ENCODE results near the gene ZNF318. TPM values are rescaled to one million over a fixed set of nuclear protein-coding genes. Genes with fewer than 3 reads are reported as not detected.

The ZNF318 gene
- total and polyA plus RNA-seq, 10 of the 15 experiments (the other 5 are each of a cell fraction or from before 2014, with no cell fraction given), result 3.4 to 79.8 (median 13.7) TPM

- TF ChIP-seq SRF (IDR thresholded peaks at IDR 0.05; ENCODE audit: low read depth in 2 of 2, low read length in 2 of 2) (no peak), HSF1 (IDR thresholded peaks at IDR 0.05; ENCODE audit: low read depth, low read length) (no peak), TCF3 (IDR thresholded peaks at IDR 0.05; ENCODE audit: borderline replicate concordance, insufficient read depth, low read depth, low read length) (no peak), E2F4 (IDR thresholded peaks at IDR 0.05; ENCODE audit: low read depth, low read length) (no peak), ZZZ3 (IDR thresholded peaks at IDR 0.05; ENCODE audit: control insufficient read depth, insufficient read length, low read depth) (no peak), CHD2 (IDR thresholded peaks at IDR 0.05; ENCODE audit: borderline replicate concordance, low read depth, low read length) (no peak)
These were observed 82.9 kb downstream of the ZNF318 start (continued) for GRCh38 chr6:43286456-43286979.

Small RNA genes within 50 kb of the gene (small RNA-seq; reads per million reads assigned to genes)
- gene AL590383.1 (not detected), gene RPL12P47 (not detected)

Other genes with a start within 250 kb of the ZNF318 start
Only the 7 nearest of the 14 such genes appear.
- 125 and 131 TPM in 2 replicates for gene DNPH1, start 140.2 kb downstream of the ZNF318 start, total RNA-seq (2014; rRNA removed)
- gene DNPH1, start 140.2 kb downstream of the ZNF318 start, total RNA-seq (2014; rRNA removed; fragmentation: Illumina TruSeq; extraction: Trizol), result 29.0 and 35.0 TPM in 2 replicates
- 73.2 and 76.6 TPM in 2 replicates for gene DNPH1, start 140.2 kb downstream of the ZNF318 start, total RNA-seq (2021)
- gene DNPH1, start 140.2 kb downstream of the ZNF318 start, polyA plus RNA-seq (2011; rRNA removed), result 42.9 and 62.2 TPM in 2 replicates
- 6.1 and 16.9 TPM in 2 replicates for gene DNPH1, start 140.2 kb downstream of the ZNF318 start, polyA plus RNA-seq (2014; fragmentation: Illumina TruSeq; extraction: Trizol)
- gene DNPH1, start 140.2 kb downstream of the ZNF318 start, polyA plus RNA-seq (2014; fragmentation: Nextera tagmentation; extraction: Ambion mirVana), result 10 to 100 TPM in 1 of 2 experiments, 1 to 10 TPM in 1; 7.0 to 16.5 TPM
- gene DNPH1, start 140.2 kb downstream of the ZNF318 start, polyA plus RNA-seq (2014; rRNA removed), result 136 and 169 TPM in 2 replicates
- 100 to 1,000 TPM; 105 to 117 TPM for gene DNPH1, start 140.2 kb downstream of the ZNF318 start, polyA plus RNA-seq (2016; fragmentation: Nextera tagmentation; extraction: Ambion mirVana)
- gene TTBK1, start 126.2 kb downstream of the ZNF318 start, total RNA-seq (2014; rRNA removed), result under 0.01 TPM in 1 of 2 replicates, not detected in the other
- gene TTBK1, start 126.2 kb downstream of the ZNF318 start, total RNA-seq (2014; rRNA removed; fragmentation: Illumina TruSeq; extraction: Trizol), result not detected in 2 replicates
- gene TTBK1, start 126.2 kb downstream of the ZNF318 start, total RNA-seq (2021), result not detected in 2 replicates
- gene TTBK1, start 126.2 kb downstream of the ZNF318 start, polyA plus RNA-seq (2011; rRNA removed), result 0.09 and 0.27 TPM in 2 replicates
- not detected in 2 replicates for gene TTBK1, start 126.2 kb downstream of the ZNF318 start, polyA plus RNA-seq (2014; fragmentation: Illumina TruSeq; extraction: Trizol)
- gene TTBK1, start 126.2 kb downstream of the ZNF318 start, polyA plus RNA-seq (2014; fragmentation: Nextera tagmentation; extraction: Ambion mirVana), result not detected
- 0.05 and 0.06 TPM in 2 replicates for gene TTBK1, start 126.2 kb downstream of the ZNF318 start, polyA plus RNA-seq (2014; rRNA removed)
- gene TTBK1, start 126.2 kb downstream of the ZNF318 start, polyA plus RNA-seq (2016; fragmentation: Nextera tagmentation; extraction: Ambion mirVana), result not detected
- gene SLC22A7, start 71.4 kb downstream of the ZNF318 start, total RNA-seq (2014; rRNA removed), result not detected in 2 replicates
- not detected in 2 replicates for gene SLC22A7, start 71.4 kb downstream of the ZNF318 start, total RNA-seq (2014; rRNA removed; fragmentation: Illumina TruSeq; extraction: Trizol)
- 0.31 TPM in 1 of 2 replicates, not detected in the other for gene SLC22A7, start 71.4 kb downstream of the ZNF318 start, total RNA-seq (2021)
- gene SLC22A7, start 71.4 kb downstream of the ZNF318 start, polyA plus RNA-seq (2011; rRNA removed), result not detected in 2 replicates
- not detected in 2 replicates for gene SLC22A7, start 71.4 kb downstream of the ZNF318 start, polyA plus RNA-seq (2014; fragmentation: Illumina TruSeq; extraction: Trizol)
- gene SLC22A7, start 71.4 kb downstream of the ZNF318 start, polyA plus RNA-seq (2014; fragmentation: Nextera tagmentation; extraction: Ambion mirVana), result not detected
- not detected in 2 replicates for gene SLC22A7, start 71.4 kb downstream of the ZNF318 start, polyA plus RNA-seq (2014; rRNA removed)
- gene SLC22A7, start 71.4 kb downstream of the ZNF318 start, polyA plus RNA-seq (2016; fragmentation: Nextera tagmentation; extraction: Ambion mirVana), result under 1 TPM in 1 of 2 experiments, not detected in 1; 0.08 TPM
- 1.6 and 2.5 TPM in 2 replicates for gene CRIP3, start 60.8 kb downstream of the ZNF318 start, total RNA-seq (2014; rRNA removed)
- 1.7 and 1.8 TPM in 2 replicates for gene CRIP3, start 60.8 kb downstream of the ZNF318 start, total RNA-seq (2014; rRNA removed; fragmentation: Illumina TruSeq; extraction: Trizol)
- 1.6 and 2.2 TPM in 2 replicates for gene CRIP3, start 60.8 kb downstream of the ZNF318 start, total RNA-seq (2021)
- 6.4 and 9.2 TPM in 2 replicates for gene CRIP3, start 60.8 kb downstream of the ZNF318 start, polyA plus RNA-seq (2011; rRNA removed)
- gene CRIP3, start 60.8 kb downstream of the ZNF318 start, polyA plus RNA-seq (2014; fragmentation: Illumina TruSeq; extraction: Trizol), result 1.8 and 2.8 TPM in 2 replicates
- 1 to 10 TPM; 1.7 to 2.3 TPM for gene CRIP3, start 60.8 kb downstream of the ZNF318 start, polyA plus RNA-seq (2014; fragmentation: Nextera tagmentation; extraction: Ambion mirVana)
- gene CRIP3, start 60.8 kb downstream of the ZNF318 start, polyA plus RNA-seq (2014; rRNA removed), result 2.6 and 3.8 TPM in 2 replicates
- 1 to 10 TPM; 1.5 to 1.8 TPM for gene CRIP3, start 60.8 kb downstream of the ZNF318 start, polyA plus RNA-seq (2016; fragmentation: Nextera tagmentation; extraction: Ambion mirVana)
- gene ABCC10, start 57.9 kb upstream of the ZNF318 start, total RNA-seq (2014; rRNA removed), result 6.9 and 7.7 TPM in 2 replicates
- gene ABCC10, start 57.9 kb upstream of the ZNF318 start, total RNA-seq (2014; rRNA removed; fragmentation: Illumina TruSeq; extraction: Trizol), result 5.1 and 5.9 TPM in 2 replicates
- 13.2 and 18.2 TPM in 2 replicates for gene ABCC10, start 57.9 kb upstream of the ZNF318 start, total RNA-seq (2021)
- gene ABCC10, start 57.9 kb upstream of the ZNF318 start, polyA plus RNA-seq (2011; rRNA removed), result 4.2 and 5.6 TPM in 2 replicates
- gene ABCC10, start 57.9 kb upstream of the ZNF318 start, polyA plus RNA-seq (2014; fragmentation: Illumina TruSeq; extraction: Trizol), result 5.4 and 9.5 TPM in 2 replicates
- under 1 TPM; 0.80 to 0.82 TPM for gene ABCC10, start 57.9 kb upstream of the ZNF318 start, polyA plus RNA-seq (2014; fragmentation: Nextera tagmentation; extraction: Ambion mirVana)
- gene ABCC10, start 57.9 kb upstream of the ZNF318 start, polyA plus RNA-seq (2014; rRNA removed), result 9.5 and 10.9 TPM in 2 replicates
- gene ABCC10, start 57.9 kb upstream of the ZNF318 start, polyA plus RNA-seq (2016; fragmentation: Nextera tagmentation; extraction: Ambion mirVana), result 1 to 10 TPM; 8.6 to 9.5 TPM
- 0.11 and 0.34 TPM in 2 replicates for gene DLK2, start 85.9 kb upstream of the ZNF318 start, total RNA-seq (2014; rRNA removed)
- gene DLK2, start 85.9 kb upstream of the ZNF318 start, total RNA-seq (2014; rRNA removed; fragmentation: Illumina TruSeq; extraction: Trizol), result not detected in 2 replicates
- 0.38 and 0.40 TPM in 2 replicates for gene DLK2, start 85.9 kb upstream of the ZNF318 start, total RNA-seq (2021)
- gene DLK2, start 85.9 kb upstream of the ZNF318 start, polyA plus RNA-seq (2011; rRNA removed), result 0.10 and 0.37 TPM in 2 replicates
- not detected in 2 replicates for gene DLK2, start 85.9 kb upstream of the ZNF318 start, polyA plus RNA-seq (2014; fragmentation: Illumina TruSeq; extraction: Trizol)
- gene DLK2, start 85.9 kb upstream of the ZNF318 start, polyA plus RNA-seq (2014; fragmentation: Nextera tagmentation; extraction: Ambion mirVana), result under 1 TPM in 1 of 2 experiments, not detected in 1; 0.03 TPM
- 0.47 and 0.55 TPM in 2 replicates for gene DLK2, start 85.9 kb upstream of the ZNF318 start, polyA plus RNA-seq (2014; rRNA removed)
- gene DLK2, start 85.9 kb upstream of the ZNF318 start, polyA plus RNA-seq (2016; fragmentation: Nextera tagmentation; extraction: Ambion mirVana), result under 1 TPM in 1 of 2 experiments, not detected in 1; 0.40 TPM
- gene TJAP1, start 107.9 kb upstream of the ZNF318 start, total RNA-seq (2014; rRNA removed), result 13.6 and 15.8 TPM in 2 replicates
- gene TJAP1, start 107.9 kb upstream of the ZNF318 start, total RNA-seq (2014; rRNA removed; fragmentation: Illumina TruSeq; extraction: Trizol), result 6.2 and 8.1 TPM in 2 replicates
- gene TJAP1, start 107.9 kb upstream of the ZNF318 start, total RNA-seq (2021), result 22.6 and 26.5 TPM in 2 replicates
- 10.8 and 18.0 TPM in 2 replicates for gene TJAP1, start 107.9 kb upstream of the ZNF318 start, polyA plus RNA-seq (2011; rRNA removed)
- gene TJAP1, start 107.9 kb upstream of the ZNF318 start, polyA plus RNA-seq (2014; fragmentation: Illumina TruSeq; extraction: Trizol), result 7.0 and 13.9 TPM in 2 replicates
- gene TJAP1, start 107.9 kb upstream of the ZNF318 start, polyA plus RNA-seq (2014; fragmentation: Nextera tagmentation; extraction: Ambion mirVana), result under 1 TPM; 0.11 to 0.42 TPM
- gene TJAP1, start 107.9 kb upstream of the ZNF318 start, polyA plus RNA-seq (2014; rRNA removed), result 18.9 and 23.9 TPM in 2 replicates
- gene TJAP1, start 107.9 kb upstream of the ZNF318 start, polyA plus RNA-seq (2016; fragmentation: Nextera tagmentation; extraction: Ambion mirVana), result 10 to 100 TPM; 10.0 to 11.7 TPM